ENCODE results near the gene ACSL3.

Gene ACSL3

DNA sequence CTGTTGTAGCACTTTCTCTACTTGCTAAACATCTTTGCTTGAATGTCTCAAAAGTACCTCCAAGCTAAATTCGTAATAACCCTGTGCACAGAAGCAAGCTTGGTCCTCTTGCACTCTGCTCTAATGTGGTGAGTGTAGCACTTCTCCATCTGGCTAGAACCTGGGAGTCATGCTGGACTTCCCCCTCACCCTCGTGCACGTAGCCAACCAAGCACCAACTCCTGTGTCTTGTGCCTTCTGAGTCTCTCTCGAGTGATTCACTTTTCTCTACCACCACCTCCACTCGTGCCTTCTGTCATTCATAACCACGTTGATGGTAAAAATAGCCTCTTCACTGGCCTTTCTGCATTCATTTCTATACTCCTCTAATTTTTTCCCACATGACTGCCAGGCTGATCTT is 99.3 kb downstream of the ACSL3 start:
- no peak overlapping the region for H3K18ac ChIP-seq (ENCODE audit: low read length)
- H3K27ac ChIP-seq (ENCODE audit: low read depth, low read length), result no peak overlapping the region
- H3K79me1 ChIP-seq (ENCODE audit: low read length), result peaks cover 6% of the 10 kb centered on the region
- peaks cover 6% of the 10 kb centered on the region in 2 experiments for H3K4me1 ChIP-seq (ENCODE audit: control insufficient read depth in 1 of 2, insufficient read depth in 2 of 2, low read length in 2 of 2)
- H3K9ac ChIP-seq (ENCODE audit: low read length), result no peak overlapping the region
- H2AK5ac ChIP-seq (ENCODE audit: low read length), result no peak overlapping the region
- no peak overlapping the region for H4K8ac ChIP-seq (ENCODE audit: low read depth, low read length)
- H2BK12ac ChIP-seq (ENCODE audit: low read length), result peak overlapping the region; percentile 66
- no peaks in the 10 kb centered on the region for H3K79me2 ChIP-seq (ENCODE audit: control insufficient read depth, insufficient read depth, low read length, poor library complexity)
- peak overlapping the region; percentile 64 for H4K91ac ChIP-seq (ENCODE audit: low read depth, low read length)
- H3K36me3 ChIP-seq (ENCODE audit: control insufficient read depth in 1 of 2, insufficient read depth in 2 of 2, low read length in 2 of 2), result no peaks in the 10 kb centered on the region
- no peak overlapping the region for H3K4ac ChIP-seq (ENCODE audit: low read depth, low read length)
- H3K4me3 ChIP-seq (ENCODE audit: low read depth, low read length), result no peak overlapping the region
- peak; percentile 20 to 21 for DNase-seq
- no peak overlapping the region for H2BK5ac ChIP-seq (ENCODE audit: low read depth, low read length, poor library complexity)
- H3K4me2 ChIP-seq (ENCODE audit: low read length), result no peak overlapping the region
- H3K23ac ChIP-seq (ENCODE audit: low read length), result no peak overlapping the region
- H3K9me3 ChIP-seq (ENCODE audit: insufficient read depth, low read depth, low read length), result peaks cover 2% of the 10 kb centered on the region
- H3K14ac ChIP-seq (ENCODE audit: low read length), result no peak overlapping the region
- no CpG with 5 or more reads among the region's 6 CpGs for WGBS (ENCODE audit: extremely low coverage, insufficient coverage, insufficient read length)
- no peaks in the 10 kb centered on the region for H3K27me3 ChIP-seq (ENCODE audit: insufficient read depth, low read length)
- H4K12ac ChIP-seq (ENCODE audit: low read depth, low read length), result no peak overlapping the region
- H2BK120ac ChIP-seq (ENCODE audit: insufficient read depth, low read length, poor library complexity), result peak overlapping the region; percentile 9
- no peak overlapping the region for H2AFZ ChIP-seq (ENCODE audit: insufficient read depth, low read length, poor library complexity)

- H2AK5ac ChIP-seq (ENCODE audit: low read length), result no peak overlapping the region
- DNase-seq, result no peak
- no peak overlapping the region for H3K4ac ChIP-seq (ENCODE audit: low read depth, low read length)
- no peak overlapping the region for H3K23ac ChIP-seq (ENCODE audit: low read length)
- H3K79me1 ChIP-seq (ENCODE audit: low read length), result peaks cover 6% of the 10 kb centered on the region
- no peak overlapping the region for H2BK120ac ChIP-seq (ENCODE audit: insufficient read depth, low read length, poor library complexity)
- H3K4me3 ChIP-seq (ENCODE audit: low read depth, low read length), result no peak overlapping the region
- no peak overlapping the region for H3K14ac ChIP-seq (ENCODE audit: low read length)
- H3K27ac ChIP-seq (ENCODE audit: low read depth, low read length), result no peak overlapping the region
- H3K4me1 ChIP-seq (ENCODE audit: control insufficient read depth in 1 of 2, insufficient read depth in 2 of 2, low read length in 2 of 2), result peaks cover 4 to 5% of the 10 kb centered on the region in 2 experiments
- H3K27me3 ChIP-seq (ENCODE audit: insufficient read depth, low read length), result no peaks in the 10 kb centered on the region
- H2BK5ac ChIP-seq (ENCODE audit: low read depth, low read length, poor library complexity), result no peak overlapping the region
- no peak overlapping the region for H4K91ac ChIP-seq (ENCODE audit: low read depth, low read length)
- peaks cover 2% of the 10 kb centered on the region for H3K9me3 ChIP-seq (ENCODE audit: insufficient read depth, low read depth, low read length)
- no peak overlapping the region for H3K9ac ChIP-seq (ENCODE audit: low read length)
- no peak overlapping the region for H2BK12ac ChIP-seq (ENCODE audit: low read length)
- H2AFZ ChIP-seq (ENCODE audit: insufficient read depth, low read length, poor library complexity), result no peak overlapping the region
- no peak overlapping the region for H4K8ac ChIP-seq (ENCODE audit: low read depth, low read length)
- no peak overlapping the region for H3K18ac ChIP-seq (ENCODE audit: low read length)
- no peaks in the 10 kb centered on the region for H3K79me2 ChIP-seq (ENCODE audit: control insufficient read depth, insufficient read depth, low read length, poor library complexity)
- H3K36me3 ChIP-seq (ENCODE audit: control insufficient read depth in 1 of 2, insufficient read depth in 2 of 2, low read length in 2 of 2), result no peaks in the 10 kb centered on the region
- WGBS (ENCODE audit: extremely low coverage, insufficient coverage, insufficient read length), result no CpG with 5 or more reads among the region's 7 CpGs
- H4K12ac ChIP-seq (ENCODE audit: low read depth, low read length), result no peak overlapping the region
- no peak overlapping the region for H3K4me2 ChIP-seq (ENCODE audit: low read length)
These were observed 102.8 kb downstream of the ACSL3 start for GRCh38 chr2:222963641-222964040.

GRCh38 chr2:222964376-222965031 is 103.7 kb downstream of the ACSL3 start:
- no peak overlapping the region for H3K14ac ChIP-seq (ENCODE audit: low read length)
- no peak overlapping the region for H2BK12ac ChIP-seq (ENCODE audit: low read length)
- H3K79me2 ChIP-seq (ENCODE audit: control insufficient read depth, insufficient read depth, low read length, poor library complexity), result no peaks in the 10 kb centered on the region
- H2BK5ac ChIP-seq (ENCODE audit: low read depth, low read length, poor library complexity), result no peak overlapping the region
- peaks cover 4% of the 10 kb centered on the region in 2 experiments for H3K4me1 ChIP-seq (ENCODE audit: control insufficient read depth in 1 of 2, insufficient read depth in 2 of 2, low read length in 2 of 2)
- no peak overlapping the region for H4K12ac ChIP-seq (ENCODE audit: low read depth, low read length)
- no peak overlapping the region for H2BK120ac ChIP-seq (ENCODE audit: insufficient read depth, low read length, poor library complexity)
- no peaks in the 10 kb centered on the region for H3K27me3 ChIP-seq (ENCODE audit: insufficient read depth, low read length)
- no peak overlapping the region for H2AK5ac ChIP-seq (ENCODE audit: low read length)
- no CpG with 5 or more reads among the region's 11 CpGs for WGBS (ENCODE audit: extremely low coverage, insufficient coverage, insufficient read length)
- no peak overlapping the region for H4K91ac ChIP-seq (ENCODE audit: low read depth, low read length)
- no peak overlapping the region for H3K4ac ChIP-seq (ENCODE audit: low read depth, low read length)
- H3K79me1 ChIP-seq (ENCODE audit: low read length), result peaks cover 6% of the 10 kb centered on the region
- H3K9me3 ChIP-seq (ENCODE audit: insufficient read depth, low read depth, low read length), result peaks cover 2% of the 10 kb centered on the region
- H3K9ac ChIP-seq (ENCODE audit: low read length), result no peak overlapping the region
- DNase-seq, result peak; percentile 31 to 60
- H3K18ac ChIP-seq (ENCODE audit: low read length), result no peak overlapping the region
- no peak overlapping the region for H2AFZ ChIP-seq (ENCODE audit: insufficient read depth, low read length, poor library complexity)
- no peak overlapping the region for H3K4me2 ChIP-seq (ENCODE audit: low read length)
- no peaks in the 10 kb centered on the region for H3K36me3 ChIP-seq (ENCODE audit: control insufficient read depth in 1 of 2, insufficient read depth in 2 of 2, low read length in 2 of 2)
- H3K4me3 ChIP-seq (ENCODE audit: low read depth, low read length), result no peak overlapping the region
- H3K23ac ChIP-seq (ENCODE audit: low read length), result no peak overlapping the region
- no peak overlapping the region for H3K27ac ChIP-seq (ENCODE audit: low read depth, low read length)
- no peak overlapping the region for H4K8ac ChIP-seq (ENCODE audit: low read depth, low read length)

DNA sequence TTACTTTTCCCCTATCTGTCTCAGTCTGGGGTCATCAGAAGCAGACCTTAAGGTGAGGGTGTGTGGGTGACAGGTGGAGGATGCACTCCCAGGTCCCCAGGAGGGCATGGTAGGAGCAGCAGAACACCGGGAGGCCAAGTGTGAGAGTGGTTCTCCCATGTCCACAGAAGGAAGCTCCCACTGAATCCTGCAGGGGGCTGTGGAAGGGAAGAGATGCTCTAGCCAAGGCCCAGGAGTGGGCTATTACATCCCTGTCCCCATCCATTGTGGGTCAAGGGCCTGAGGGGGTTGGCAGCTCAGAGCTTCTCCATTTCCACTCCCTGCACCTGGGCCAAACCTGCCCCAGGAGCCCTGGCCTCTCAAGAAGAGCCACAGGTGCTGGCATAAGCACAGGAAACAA is 104.7 kb downstream of the ACSL3 start:
- no peak overlapping the region for H3K27ac ChIP-seq (ENCODE audit: low read depth, low read length)
- no peak overlapping the region for H2BK120ac ChIP-seq (ENCODE audit: insufficient read depth, low read length, poor library complexity)
- no peak overlapping the region for H4K8ac ChIP-seq (ENCODE audit: low read depth, low read length)
- H3K79me2 ChIP-seq (ENCODE audit: control insufficient read depth, insufficient read depth, low read length, poor library complexity), result no peaks in the 10 kb centered on the region
- no peak overlapping the region for H3K9ac ChIP-seq (ENCODE audit: low read length)
- no CpG with 5 or more reads among the region's 1 CpG for WGBS (ENCODE audit: extremely low coverage, insufficient coverage, insufficient read length)
- no peak overlapping the region for H3K18ac ChIP-seq (ENCODE audit: low read length)
- no peak for DNase-seq
- H3K23ac ChIP-seq (ENCODE audit: low read length), result no peak overlapping the region
- H3K4ac ChIP-seq (ENCODE audit: low read depth, low read length), result no peak overlapping the region
- no peaks in the 10 kb centered on the region for H3K4me1 ChIP-seq (ENCODE audit: control insufficient read depth in 1 of 2, insufficient read depth in 2 of 2, low read length in 2 of 2)
- H2AFZ ChIP-seq (ENCODE audit: insufficient read depth, low read length, poor library complexity), result no peak overlapping the region
- no peak overlapping the region for H3K14ac ChIP-seq (ENCODE audit: low read length)
- peaks cover 2% of the 10 kb centered on the region for H3K9me3 ChIP-seq (ENCODE audit: insufficient read depth, low read depth, low read length)
- H4K91ac ChIP-seq (ENCODE audit: low read depth, low read length), result no peak overlapping the region
- H3K79me1 ChIP-seq (ENCODE audit: low read length), result no peaks in the 10 kb centered on the region
- no peak overlapping the region for H3K4me2 ChIP-seq (ENCODE audit: low read length)
- H4K12ac ChIP-seq (ENCODE audit: low read depth, low read length), result no peak overlapping the region
- no peak overlapping the region for H2AK5ac ChIP-seq (ENCODE audit: low read length)
- no peak overlapping the region for H2BK5ac ChIP-seq (ENCODE audit: low read depth, low read length, poor library complexity)
- no peak overlapping the region for H3K4me3 ChIP-seq (ENCODE audit: low read depth, low read length)
- H2BK12ac ChIP-seq (ENCODE audit: low read length), result no peak overlapping the region
- H3K36me3 ChIP-seq (ENCODE audit: control insufficient read depth in 1 of 2, insufficient read depth in 2 of 2, low read length in 2 of 2), result no peaks in the 10 kb centered on the region
- no peaks in the 10 kb centered on the region for H3K27me3 ChIP-seq (ENCODE audit: insufficient read depth, low read length)

All from trophoblast cell (in vitro differentiated cells and primary cell).